HG03558 (cell line): ENCODE results near the gene ZBTB44.
"Not testable (repeated sequence)": the region's sequence is repeated elsewhere in the genome, so short reads cannot be mapped to it uniquely, and the experiment has no call there.

Source experiments
- ATAC-seq: cut with Tn5 transposase; IDR thresholded peaks from one replicate; pipeline ENCODE4 v1.9.1; 2021; ENCODE audit warnings: moderate number of reproducible peaks; ENCODE audit not compliant: unreplicated experiment; ENCODE audit errors: extremely low read depth

The ZBTB44 gene

DNA sequence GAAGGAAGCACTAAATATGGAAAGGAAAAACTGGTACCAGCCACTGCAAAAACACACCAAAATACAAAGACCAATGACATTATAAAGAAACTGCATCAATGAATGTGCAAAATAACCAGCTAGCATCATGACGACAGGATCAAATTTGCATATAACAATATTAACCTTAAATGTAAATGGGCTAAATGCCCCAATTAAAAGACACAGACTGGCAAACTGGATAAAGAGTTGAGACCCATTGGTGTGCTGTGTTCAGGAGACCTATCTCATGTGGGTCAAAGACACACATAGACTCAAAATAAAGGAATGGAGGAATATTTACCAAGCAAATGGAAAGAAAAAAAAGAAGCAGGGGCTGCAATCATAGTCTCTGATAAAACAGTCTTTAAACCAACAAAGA is 63.0 kb downstream of the ZBTB44 start:
- not testable (repeated sequence) for ATAC-seq

DNA sequence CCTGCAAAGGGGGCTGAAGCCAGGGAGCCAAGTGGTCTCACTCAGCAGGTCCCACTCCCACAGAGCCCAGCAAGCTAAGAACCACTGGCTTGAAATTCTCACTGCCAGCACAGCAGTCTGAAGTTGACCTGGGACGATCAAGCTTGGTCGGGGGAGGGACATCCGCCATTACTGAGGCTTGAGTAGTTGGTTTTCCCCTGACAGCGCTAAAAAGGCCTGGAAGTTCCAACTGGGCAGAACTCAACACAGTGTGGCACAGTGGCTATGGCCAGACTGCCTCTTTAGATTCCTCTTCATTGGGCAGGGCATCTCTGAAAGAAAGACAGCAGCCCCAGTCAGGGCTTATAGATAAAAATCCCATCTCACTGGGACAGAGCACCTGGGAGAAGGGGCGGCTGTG is 64.8 kb downstream of the ZBTB44 start:
- ATAC-seq, result not testable (repeated sequence)

GRCh38 chr11:130249371-130249770 is 65.3 kb downstream of the ZBTB44 start:
- ATAC-seq, result no peak

DNA sequence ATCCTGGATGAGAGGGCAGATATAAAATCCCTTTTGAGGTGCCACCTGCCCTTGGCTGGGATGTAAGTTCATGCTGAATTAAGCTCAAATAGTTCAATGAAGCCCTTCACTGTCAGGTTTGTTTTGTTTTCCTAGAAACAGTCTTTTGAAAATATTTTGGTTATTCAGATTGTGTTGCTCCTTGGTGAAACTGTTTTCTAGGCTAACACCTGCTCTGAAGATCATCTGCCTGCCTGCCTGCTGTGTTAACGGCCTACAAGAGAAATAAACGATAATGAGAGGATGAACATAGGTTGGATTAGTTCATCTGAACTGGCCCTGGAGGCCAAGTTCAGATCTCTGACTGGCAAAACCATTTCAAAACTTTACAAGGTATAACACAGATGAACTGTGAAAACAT is 67.4 kb downstream of the ZBTB44 start:
- ATAC-seq, result no peak

DNA sequence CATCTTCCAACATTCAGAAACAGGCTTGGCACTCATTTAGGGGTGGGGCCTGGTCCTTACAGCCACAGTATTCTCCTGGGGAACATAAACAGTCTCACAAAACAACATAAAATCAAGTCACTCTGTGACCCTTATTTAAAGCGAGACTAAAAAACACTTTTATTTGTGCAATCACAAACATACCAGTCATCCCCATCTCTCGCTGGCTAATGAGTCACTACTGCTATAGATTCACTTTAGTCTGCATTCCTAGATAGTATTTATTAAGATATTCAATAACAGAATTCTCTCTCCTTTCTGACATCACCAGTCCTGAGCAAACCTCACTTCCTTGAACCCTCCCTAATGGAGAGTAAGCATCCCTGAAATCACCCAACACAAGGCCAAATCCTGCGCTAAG is 68.0 kb downstream of the ZBTB44 start:
- ATAC-seq, result no peak

- ATAC-seq, result no peak
These were observed 68.4 kb downstream of the ZBTB44 start for GRCh38 chr11:130246270-130246669.

GRCh38 chr11:130245375-130245774 is 69.3 kb downstream of the ZBTB44 start:
- ATAC-seq, result not testable (repeated sequence)

DNA sequence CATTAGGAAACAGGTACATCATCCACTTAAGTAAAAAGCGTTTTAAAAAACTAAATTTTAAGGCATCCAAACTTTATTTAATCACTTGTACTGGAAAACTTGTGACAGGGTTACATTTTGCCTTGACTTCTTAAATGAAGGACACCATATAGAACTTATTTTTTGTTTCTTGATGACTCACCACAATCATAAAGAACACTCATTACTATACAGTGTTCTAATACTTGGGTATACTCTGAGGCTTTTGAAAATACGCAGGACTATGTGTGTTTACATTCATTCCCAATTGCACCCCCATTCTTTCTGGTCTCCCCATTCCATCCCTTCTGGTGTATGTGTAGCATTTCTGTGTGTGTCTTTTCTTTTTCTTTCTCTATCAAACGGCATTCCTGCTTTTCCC is 69.9 kb downstream of the ZBTB44 start:
- no peak for ATAC-seq

- peak; percentile 76 for ATAC-seq
These were observed 70.9 kb downstream of the ZBTB44 start for GRCh38 chr11:130243816-130244215.

- no peak for ATAC-seq
These were observed 73.0 kb downstream of the ZBTB44 start for GRCh38 chr11:130241713-130242112.

DNA sequence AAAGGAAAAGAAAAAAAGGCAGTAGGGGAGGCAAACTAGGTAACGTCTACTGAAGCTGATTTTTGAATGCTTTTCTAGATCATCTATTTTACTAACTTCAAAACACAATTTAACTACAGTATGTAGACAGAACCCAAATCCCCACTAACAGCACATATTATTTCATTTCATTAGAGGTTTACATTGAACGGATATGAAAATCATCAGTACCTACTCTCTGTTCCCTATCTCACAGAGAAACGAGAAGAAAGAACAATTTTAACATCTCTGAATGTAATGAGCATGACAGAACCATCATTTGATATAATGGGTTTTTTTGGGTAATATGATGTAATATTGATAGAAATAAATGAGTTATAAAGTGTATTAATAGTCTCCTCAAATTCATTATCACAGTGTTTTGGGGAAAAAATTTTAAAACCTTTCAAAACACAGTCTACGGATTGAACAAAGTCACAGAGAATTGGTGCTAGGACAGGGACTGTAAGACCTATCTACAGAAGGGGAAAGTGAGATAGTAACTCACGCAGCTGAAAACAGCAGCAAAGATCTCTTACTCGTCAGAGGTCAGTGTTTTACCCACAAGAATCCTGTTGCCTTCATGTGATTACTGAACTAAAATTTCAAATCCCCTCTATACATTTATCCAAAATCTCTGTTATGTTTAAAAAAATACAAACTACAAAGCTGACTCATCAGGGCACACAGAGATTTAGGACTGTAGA is 77.3 kb downstream of the ZBTB44 start:
- no peak for ATAC-seq

GRCh38 chr11:130234315-130234714 is 80.4 kb downstream of the ZBTB44 start:
- ATAC-seq, result no peak

DNA sequence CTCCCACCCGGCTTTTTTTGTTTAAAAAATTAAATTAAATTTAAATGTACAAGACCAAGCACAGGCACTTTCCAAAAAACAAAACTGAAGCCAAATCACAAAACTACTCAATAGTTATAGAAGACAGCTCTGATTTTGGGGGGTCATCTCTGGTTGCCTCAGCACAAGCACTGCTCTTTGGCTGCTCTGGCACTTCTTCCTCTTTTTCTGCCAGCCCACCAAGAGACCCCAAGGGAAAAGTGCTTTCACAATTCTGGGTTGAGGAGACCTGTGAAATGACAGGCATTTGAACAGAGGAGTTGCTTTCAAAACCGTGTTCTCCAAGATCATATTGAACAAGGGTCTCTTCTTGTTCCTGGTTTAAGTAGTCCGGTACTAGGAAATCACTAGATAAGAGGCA is 80.8 kb downstream of the ZBTB44 start:
- not testable (repeated sequence) for ATAC-seq

- not testable (repeated sequence) for ATAC-seq
These were observed 81.2 kb downstream of the ZBTB44 start for GRCh38 chr11:130233486-130233885.

DNA sequence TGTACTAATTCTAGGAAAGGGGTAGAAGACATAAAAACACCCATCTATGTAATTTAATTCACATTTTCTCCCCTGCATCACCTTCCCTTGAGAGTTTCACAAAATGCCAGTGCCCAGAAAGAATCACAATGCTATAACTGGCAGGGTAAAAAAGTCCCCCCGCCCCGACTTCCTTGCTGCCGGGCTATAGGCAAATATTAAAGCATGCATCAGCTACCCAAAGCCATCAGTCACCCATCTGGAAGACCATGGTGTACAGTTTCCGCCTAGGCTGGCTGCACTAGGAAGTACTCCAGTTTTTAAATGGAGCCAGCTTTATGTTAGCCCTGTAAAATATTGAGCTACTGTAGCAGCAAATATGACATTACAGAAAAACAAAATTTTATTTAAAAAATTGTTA is 87.3 kb downstream of the ZBTB44 start:
- no peak for ATAC-seq

DNA sequence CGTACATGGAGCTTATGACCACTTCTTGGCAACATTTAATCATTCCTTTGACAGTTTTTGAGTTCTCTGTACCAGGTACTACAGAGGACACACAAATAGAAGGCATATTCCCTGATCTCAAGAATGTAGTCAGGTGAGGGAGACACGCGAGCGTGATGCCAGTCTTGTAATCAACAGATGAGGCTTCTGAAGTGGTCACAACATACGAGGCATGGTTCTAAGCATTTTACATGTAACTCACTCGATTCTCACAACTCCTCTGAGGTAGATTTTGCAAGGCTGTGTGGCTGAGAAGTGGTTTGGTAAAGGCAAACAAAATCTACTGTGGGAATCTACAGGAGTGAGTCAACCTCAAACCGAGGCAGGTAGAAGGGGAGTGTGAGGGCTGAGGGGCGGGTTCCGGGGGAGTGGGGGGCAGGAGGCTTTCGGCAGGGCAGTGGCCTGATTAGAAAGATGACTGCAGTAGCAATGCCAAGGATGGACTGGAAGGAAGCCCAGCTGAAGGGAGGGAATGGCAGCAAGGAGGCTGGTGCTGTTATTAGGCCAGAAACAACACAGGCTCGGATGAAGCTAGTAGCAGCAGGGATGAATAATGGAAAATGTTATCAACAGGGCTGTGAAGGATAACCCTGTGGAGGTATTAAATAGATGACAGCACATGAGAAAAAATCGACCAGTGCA is 91.3 kb downstream of the ZBTB44 start:
- ATAC-seq, result no peak

DNA sequence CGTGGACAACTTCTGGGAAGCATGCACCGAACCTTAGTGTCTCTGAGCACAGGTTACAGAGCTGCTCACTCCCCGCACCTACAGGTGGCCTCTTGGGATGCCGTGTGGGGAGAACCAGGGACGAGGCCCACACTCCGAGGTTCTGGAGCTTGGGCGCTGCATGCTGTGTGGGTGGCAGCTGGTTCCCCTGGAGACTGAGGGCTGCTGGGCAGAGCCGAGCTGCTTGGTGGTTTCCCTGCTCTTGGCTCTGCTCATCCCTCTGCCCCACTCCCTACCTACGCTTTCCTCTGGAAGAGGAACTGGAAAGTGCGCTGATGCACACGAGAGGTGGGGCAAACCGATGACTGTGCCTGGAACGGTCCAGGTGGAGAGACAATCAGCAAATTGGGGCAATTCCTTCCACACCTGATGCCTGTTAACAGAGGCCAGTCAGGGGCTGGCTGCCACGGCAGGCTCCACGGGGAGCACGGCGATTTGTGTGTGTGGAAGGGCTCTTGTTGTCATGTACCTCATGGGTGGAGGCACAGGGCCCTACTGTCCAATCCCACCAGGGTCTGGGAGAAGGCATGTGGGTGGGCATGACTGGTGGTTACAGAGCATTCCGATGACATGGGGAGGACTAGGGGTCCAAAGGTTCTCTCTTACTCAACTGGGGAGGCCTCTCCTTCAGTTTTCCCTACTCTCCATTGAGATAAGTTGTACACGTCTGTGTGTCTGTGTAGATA is 94.2 kb downstream of the ZBTB44 start:
- no peak for ATAC-seq

DNA sequence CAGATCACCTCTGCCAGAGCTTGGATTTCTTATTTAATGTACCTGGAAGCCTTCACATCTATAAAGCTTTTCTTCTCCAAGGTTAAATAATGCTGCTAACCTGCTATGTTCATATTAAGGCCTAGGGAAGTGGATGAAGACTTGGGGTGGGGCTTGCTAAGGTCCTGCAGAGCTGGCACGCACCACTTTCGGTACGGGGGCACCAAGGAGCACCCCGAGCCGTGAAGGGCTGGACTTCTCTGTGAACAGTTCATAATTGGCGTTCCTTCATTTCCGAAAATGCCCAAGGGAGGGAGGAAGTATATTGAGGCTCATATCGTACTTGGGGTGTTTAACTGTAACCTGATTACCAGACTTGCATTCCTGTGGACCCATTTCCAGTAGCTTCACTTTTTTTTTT is 95.6 kb downstream of the ZBTB44 start:
- ATAC-seq, result no peak

DNA sequence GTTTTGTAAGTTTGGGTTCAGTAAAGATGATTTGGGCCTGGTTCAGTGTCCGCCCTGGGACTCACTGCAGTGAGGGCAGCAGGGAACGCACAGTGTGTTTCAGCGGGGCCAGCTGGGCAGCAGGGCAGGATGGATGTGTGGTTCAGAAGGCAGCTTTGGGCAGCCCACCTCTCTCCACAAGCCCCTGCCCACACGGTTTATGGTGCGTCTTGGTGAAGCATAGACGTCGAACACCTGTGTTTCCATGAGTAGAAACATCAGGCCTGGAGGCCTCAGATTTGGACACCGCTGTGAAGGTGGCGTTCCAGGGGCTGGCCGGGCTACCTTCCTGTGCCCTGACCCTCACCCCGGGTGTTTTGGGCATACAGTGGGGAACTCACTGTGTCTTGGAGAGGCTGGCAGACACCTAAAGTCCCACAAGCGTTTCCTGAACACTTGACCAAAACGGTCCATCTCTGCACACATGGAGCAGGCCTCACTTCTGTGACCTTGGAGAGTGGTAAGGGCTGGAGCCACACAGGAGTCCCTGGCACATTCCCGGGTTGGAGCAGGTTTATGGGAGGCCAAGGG is 96.1 kb downstream of the ZBTB44 start:
- ATAC-seq, result no peak

DNA sequence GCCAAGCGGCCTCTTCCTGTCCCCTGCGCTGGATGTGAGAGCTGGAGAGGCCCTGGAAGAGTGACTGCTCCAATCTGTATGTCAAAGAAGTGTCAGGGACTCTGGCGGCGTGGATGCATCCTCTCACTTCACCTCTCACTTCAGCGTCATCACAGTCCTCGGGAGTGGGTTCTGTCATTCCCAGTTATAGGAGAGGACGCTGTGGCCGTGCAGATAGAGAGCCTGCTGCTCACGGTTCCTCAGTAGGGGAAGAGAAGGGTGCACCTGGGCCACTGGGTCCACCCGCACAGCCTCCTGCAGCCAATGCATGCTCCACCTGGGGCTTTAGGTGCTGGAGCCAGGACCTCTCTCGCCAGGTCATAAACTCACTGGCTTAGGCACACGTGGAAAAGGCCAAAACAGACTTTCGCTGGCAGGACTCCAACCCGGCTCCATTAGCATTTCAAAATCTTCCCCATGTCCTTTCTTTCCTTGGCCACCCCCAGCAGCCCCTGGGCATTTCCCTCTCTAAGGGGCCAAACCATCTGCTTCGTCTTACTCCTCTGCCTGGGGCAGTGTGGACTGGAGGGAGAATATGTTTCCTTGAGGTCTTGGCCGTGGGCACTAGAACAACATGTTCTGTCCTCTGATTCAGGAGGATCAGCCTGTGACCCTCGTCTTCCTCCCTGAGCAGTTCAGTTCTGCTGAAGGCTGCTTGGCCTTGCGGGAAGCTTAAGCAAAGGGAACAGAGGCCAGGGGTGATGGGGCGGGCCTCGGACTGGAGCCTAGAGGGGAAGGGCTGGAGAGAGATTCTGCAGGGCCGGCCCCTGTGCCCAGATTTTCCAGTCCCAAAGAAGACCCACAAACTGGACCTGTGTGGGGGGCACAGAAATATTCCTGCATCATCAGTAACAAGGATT is 97.3 kb downstream of the ZBTB44 start:
- ATAC-seq, result no peak
